OCI-LY3 (cell line): Measurements from ENCODE around the gene GRAMD2A.
A peak's percentile ranks its signal among the peaks of the same experiment; 100 is the strongest.

Experiments
- H2AFZ ChIP-seq: fragments of 200-600, 300-600 bp; shearing (Covaris generic); 2 replicates; pipeline ENCODE4 v1.6.0; 2014; ENCODE audit warnings: antibody characterized with exemption, low read depth, low read length
- H3K27ac ChIP-seq: fragments of 200-600, 300-600 bp; sonication (generic); 2 replicates; pipeline ENCODE4 v1.5.1; 2014; ENCODE audit warnings: mild to moderate bottlenecking, low read length, moderate library complexity, mixed read lengths
- H3K27me3 ChIP-seq: fragments of 200-600, 300-600 bp; sonication (generic); 2 replicates; pipeline ENCODE4 v1.6.1; 2014; ENCODE audit warnings: low read depth, low read length, mixed read lengths
- H3K36me3 ChIP-seq: fragments of 200-600, 300-600 bp; sonication (generic); replicated peaks from 2 replicates; pipeline ENCODE3; 2014; ENCODE audit warnings: low read depth, low read length, mixed read lengths
- H3K4me1 ChIP-seq: fragments of 300-600, 200-600 bp; sonication (generic); 2 replicates; pipeline ENCODE4 v1.6.1; 2014; ENCODE audit warnings: low read length, mixed read lengths
- H3K4me2 ChIP-seq: fragments of 200-600, 300-600 bp; sonication (generic); 2 replicates; pipeline ENCODE4 v1.6.1; 2014; ENCODE audit warnings: low read length, mixed read lengths
- H3K4me3 ChIP-seq: fragments of 300-600, 200-600 bp; sonication (generic); 2 replicates; pipeline ENCODE4 v1.5.1; 2014; ENCODE audit warnings: antibody characterized with exemption, mild to moderate bottlenecking, low read length, moderate library complexity
- H3K79me2 ChIP-seq: fragments of 300-600, 200-600 bp; shearing (Covaris generic); 2 replicates; pipeline ENCODE4 v1.6.1; 2014; ENCODE audit warnings: mild to moderate bottlenecking, low read length, mixed read lengths
- H3K9ac ChIP-seq: fragments of 300-600, 200-600 bp; shearing (Covaris generic); 2 replicates; pipeline ENCODE4 v1.6.0; 2014; ENCODE audit warnings: mild to moderate bottlenecking, low read length, moderate library complexity
- H3K9me3 ChIP-seq: fragments of 200-600, 300-600 bp; shearing (Covaris generic); 2 replicates; pipeline ENCODE4 v1.6.1; 2014; ENCODE audit warnings: low read length, mixed read lengths; ENCODE audit not compliant: insufficient read depth
- H4K20me1 ChIP-seq: fragments of 200-600, 300-600 bp; sonication (generic); 2 replicates; pipeline ENCODE4 v1.6.1; 2016; ENCODE audit warnings: low read length, mixed read lengths; ENCODE audit not compliant: insufficient read depth
- CTCF ChIP-seq: fragments of 200-600, 300-600 bp; sonication (generic); IDR thresholded peaks from 2 replicates; pipeline ENCODE4 v1.5.1; 2014; ENCODE audit warnings: antibody characterized with exemption, low read length, low read depth
- EZH2phosphoT487 ChIP-seq: fragments of 200-600 bp; shearing (Covaris generic); IDR thresholded peaks from 2 replicates; pipeline ENCODE4 v1.6.1; 2018; ENCODE audit warnings: antibody characterized with exemption, mixed run types, low read depth

Gene GRAMD2A

DNA sequence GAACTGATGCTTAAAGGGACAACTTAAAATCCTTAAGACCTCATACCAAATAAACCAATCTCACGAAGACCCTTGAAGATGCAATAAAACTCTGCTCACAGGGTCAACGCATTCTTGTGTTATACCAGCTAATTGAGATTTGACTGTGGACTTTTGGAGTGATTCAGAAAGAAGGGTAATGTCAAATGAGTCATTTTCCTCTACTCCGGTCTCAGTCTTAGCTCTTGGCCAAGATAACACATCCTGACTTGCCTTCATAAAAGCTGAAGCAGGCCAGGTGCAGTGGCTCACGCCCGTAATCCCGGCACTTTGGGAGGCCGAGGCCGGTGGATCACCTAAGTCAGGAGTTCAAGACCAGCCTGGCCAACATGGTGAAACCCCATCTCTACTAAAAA is 29.6 kb upstream of the GRAMD2A start:
- Histone ChIP-seq H3K4me1 (peaks cover 49% of the 10 kb centered on the region), H3K36me3 (peaks cover 63% of the 10 kb centered on the region), H3K4me2 (peak overlapping the region; percentile 93), H3K79me2 (peaks cover 95% of the 10 kb centered on the region), H3K27ac (peak overlapping the region; percentile 95), H3K4me3 (peak overlapping the region; percentile 80), H3K27me3 (no peaks in the 10 kb centered on the region), H2AFZ (no peak overlapping the region), H3K9me3 (no peaks in the 10 kb centered on the region), H4K20me1 (peaks cover 50% of the 10 kb centered on the region), H3K9ac (peak overlapping the region; percentile 82)
- no peak for TF ChIP-seq CTCF
- no peak for TF ChIP-seq EZH2phosphoT487

DNA sequence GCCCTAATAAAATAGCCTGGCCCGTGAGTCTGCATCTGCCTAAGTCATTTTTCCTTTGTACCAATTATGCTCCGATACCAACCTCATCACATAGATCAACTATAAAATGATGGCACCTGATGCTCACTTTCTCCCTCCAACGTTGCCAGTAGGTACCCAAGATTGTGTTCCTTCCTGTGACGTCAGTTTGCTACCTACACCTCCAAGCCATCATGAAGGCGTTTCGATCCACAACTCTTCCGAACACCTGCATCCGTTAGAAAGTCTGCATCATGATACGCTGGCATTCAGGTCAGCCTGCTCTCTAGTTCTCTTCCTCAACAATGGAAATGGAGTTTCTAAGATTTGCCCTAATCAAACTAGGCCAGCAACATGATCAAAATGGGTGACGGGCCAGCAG is 25.7 kb upstream of the GRAMD2A start:
- Histone ChIP-seq H3K4me1 (peaks cover 53% of the 10 kb centered on the region), H4K20me1 (peaks cover 89% of the 10 kb centered on the region), H3K4me2 (0 out of 2 replicates have a peak overlapping the region, but pooled peaks have one; percentile 0), H3K27me3 (no peaks in the 10 kb centered on the region), H3K4me3 (no peak overlapping the region), H3K36me3 (peaks cover 77% of the 10 kb centered on the region), H3K27ac (no peak overlapping the region), H3K9me3 (no peaks in the 10 kb centered on the region), H3K79me2 (peaks cover 99% of the 10 kb centered on the region), H3K9ac (no peak overlapping the region), H2AFZ (no peak overlapping the region)
- no peak for TF ChIP-seq CTCF
- no peak for TF ChIP-seq EZH2phosphoT487

GRCh38 chr15:72222393-72222792 is 24.8 kb upstream of the GRAMD2A start:
- Histone ChIP-seq H3K4me1 (peaks cover 53% of the 10 kb centered on the region), H3K27ac (no peak overlapping the region; the same call in 1 of the 2 replicates), H4K20me1 (peaks cover 93% of the 10 kb centered on the region), H2AFZ (no peak overlapping the region), H3K4me3 (no peak overlapping the region), H3K79me2 (peaks cover 100% of the 10 kb centered on the region), H3K4me2 (peak overlapping the region; percentile 3; the same call in 1 of the 2 replicates), H3K9me3 (no peaks in the 10 kb centered on the region), H3K27me3 (no peaks in the 10 kb centered on the region), H3K9ac (no peak overlapping the region), H3K36me3 (peaks cover 79% of the 10 kb centered on the region)
- TF ChIP-seq CTCF (no peak), EZH2phosphoT487 (no peak)

- no peak overlapping the region for H3K27ac ChIP-seq
- no peaks in the 10 kb centered on the region for H3K27me3 ChIP-seq
Measured at GRCh38 chr15:72220687-72221086, 23.1 kb upstream of the GRAMD2A start.

More at GRCh38 chr15:72220687-72221086, 23.1 kb upstream of the GRAMD2A start:
- Histone ChIP-seq H3K9ac (no peak overlapping the region), H2AFZ (no peak overlapping the region), H4K20me1 (peaks cover 97% of the 10 kb centered on the region), H3K36me3 (peaks cover 86% of the 10 kb centered on the region), H3K79me2 (peaks cover 100% of the 10 kb centered on the region), H3K4me3 (no peak overlapping the region), H3K4me1 (peaks cover 39% of the 10 kb centered on the region), H3K4me2 (no peak overlapping the region), H3K9me3 (no peaks in the 10 kb centered on the region)
- TF ChIP-seq EZH2phosphoT487, result no peak
- no peak for TF ChIP-seq CTCF
